NCI-H345 (cell line): ENCODE data around the gene LYG2.
"Not testable (repeated sequence)": the region's sequence is repeated elsewhere in the genome, so short reads cannot be mapped to it uniquely, and the experiment has no call there.

Source experiments
- DNase-seq: peaks from one replicate; lab custom pipeline; 2025; lab: John Stamatoyannopoulos, UW

The LYG2 gene

GRCh38 chr2:99201959-99202678, 53.3 kb downstream of the LYG2 start:
- no peak for DNase-seq

DNA sequence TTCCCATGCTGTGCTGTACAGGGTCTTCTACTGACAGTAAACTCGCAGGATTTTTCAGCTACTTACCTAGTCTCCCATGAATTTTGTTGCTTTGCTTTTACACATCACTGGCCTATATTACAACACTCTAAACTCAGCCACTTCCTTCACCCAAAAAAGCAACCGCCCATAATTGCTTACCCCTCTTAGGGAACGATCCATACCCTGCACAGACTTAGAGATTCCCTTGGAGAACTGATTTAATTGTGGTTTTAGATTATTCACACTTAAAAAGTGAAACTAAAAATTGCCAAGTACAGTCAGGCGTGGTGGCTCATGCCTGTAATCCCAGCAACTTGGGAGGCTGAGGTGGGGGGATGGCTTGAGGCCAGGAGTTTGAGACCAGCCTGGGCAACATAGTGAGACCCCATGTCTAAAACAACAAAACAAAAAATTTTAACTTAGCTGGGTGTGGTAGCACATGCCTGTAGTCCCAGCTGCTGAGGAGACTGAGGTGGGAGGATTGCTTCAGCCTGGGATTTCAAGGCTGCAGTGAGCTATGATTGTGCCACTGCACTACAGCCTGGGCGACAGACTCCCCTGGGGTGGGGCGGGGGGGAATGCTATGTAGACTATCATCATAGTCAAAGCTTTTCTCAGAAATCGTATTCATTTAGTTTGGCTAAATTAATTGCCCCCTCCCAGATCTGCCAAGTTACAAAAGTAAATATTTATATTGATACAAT, 55.2 kb downstream of the LYG2 start:
- no peak for DNase-seq

- no peak for DNase-seq
Observed at GRCh38 chr2:99198103-99198841, 57.2 kb downstream of the LYG2 start.

- not testable (repeated sequence) for DNase-seq
Observed at GRCh38 chr2:99192364-99192763, 63.1 kb downstream of the LYG2 start.
